UCSD-AML1 (cell line): ENCODE data around the gene JMJD4.
"Not testable (repeated sequence)": the region's sequence is repeated elsewhere in the genome, so short reads cannot be mapped to it uniquely, and the experiment has no call there.

Source experiments
- DNase-seq: peaks from one replicate; lab custom pipeline; 2025; ENCODE audit not compliant: unreplicated experiment; lab: John Stamatoyannopoulos, UW

The JMJD4 gene

GRCh38 chr1:227733751-227734545 is 1.2 kb downstream of the JMJD4 start:
- DNase-seq, result no peak

- DNase-seq, result no peak
Observed at GRCh38 chr1:227733309-227733705, 1.8 kb downstream of the JMJD4 start.

GRCh38 chr1:227732586-227733308 is 2.4 kb downstream of the JMJD4 start:
- DNase-seq, result no peak

- DNase-seq, result no peak
Observed at GRCh38 chr1:227731696-227732585, 3.2 kb downstream of the JMJD4 start.

GRCh38 chr1:227731241-227731677 is 3.8 kb downstream of the JMJD4 start:
- DNase-seq, result no peak

GRCh38 chr1:227730630-227731151 is 4.4 kb downstream of the JMJD4 start:
- DNase-seq, result no peak

- DNase-seq, result peak; percentile 52
Observed at GRCh38 chr1:227729881-227730629, 5.0 kb downstream of the JMJD4 start.

- no peak for DNase-seq
Observed at GRCh38 chr1:227729144-227729880, 5.8 kb downstream of the JMJD4 start.

- DNase-seq, result no peak
Observed at GRCh38 chr1:227728892-227729143, 6.3 kb downstream of the JMJD4 start.

- DNase-seq, result peak; percentile 58
Observed at GRCh38 chr1:227728059-227728891, 6.8 kb downstream of the JMJD4 start.

GRCh38 chr1:227726924-227727599 is 8.0 kb downstream of the JMJD4 start:
- no peak for DNase-seq

- DNase-seq, result no peak
Observed at GRCh38 chr1:227726318-227726717, 8.8 kb downstream of the JMJD4 start.

- DNase-seq, result no peak
Observed at GRCh38 chr1:227725046-227725445, 10.1 kb downstream of the JMJD4 start.

GRCh38 chr1:227723474-227723873 is 11.6 kb downstream of the JMJD4 start:
- DNase-seq, result no peak

- DNase-seq, result no peak
Observed at GRCh38 chr1:227718932-227719331, 16.2 kb downstream of the JMJD4 start.

- no peak for DNase-seq
Observed at GRCh38 chr1:227712648-227713047, 22.5 kb downstream of the JMJD4 start.

- not testable (repeated sequence) for DNase-seq
Observed at GRCh38 chr1:227710474-227710873, 24.6 kb downstream of the JMJD4 start.

GRCh38 chr1:227709451-227709850 is 25.7 kb downstream of the JMJD4 start:
- no peak for DNase-seq

- DNase-seq, result no peak
Observed at GRCh38 chr1:227707846-227708245, 27.3 kb downstream of the JMJD4 start.
